Duodenal mucosa (tissue), 2 donors: ENCODE data around the gene SMIM44.
"Not testable (repeated sequence)": the region's sequence is repeated elsewhere in the genome, so short reads cannot be mapped to it uniquely, and the experiment has no call there.

Experiments
- H3K27ac ChIP-seq: one replicate; pipeline ENCODE4 v1.7.0; 2013; ENCODE audit warnings: low read depth, low read length
- H3K27me3 ChIP-seq, 2 donors: one replicate each; pipeline ENCODE4 v1.7.0; 2013; ENCODE audit warnings: low read length in 2 of 2, control low read depth in 1 of 2; ENCODE audit not compliant: insufficient read depth in 2 of 2, control insufficient read depth in 1 of 2
- H3K36me3 ChIP-seq, 2 donors: one replicate each; pipeline ENCODE4 v1.7.0; 2013; ENCODE audit warnings: low read length in 2 of 2, control low read depth in 1 of 2; ENCODE audit not compliant: insufficient read depth in 2 of 2, control insufficient read depth in 1 of 2
- H3K4me1 ChIP-seq, 2 donors: one replicate each; pipeline ENCODE4 v1.7.0; 2013; ENCODE audit warnings: low read length in 2 of 2, control low read depth in 1 of 2; ENCODE audit not compliant: insufficient read depth in 2 of 2, control insufficient read depth in 1 of 2
- H3K4me3 ChIP-seq, 2 donors: one replicate each; pipeline ENCODE4 v1.7.0; 2013; ENCODE audit warnings: low read length in 2 of 2, low read depth in 1 of 2
- H3K9ac ChIP-seq, 2 donors: one replicate each; pipeline ENCODE4 v1.7.0; 2013; ENCODE audit warnings: low read length in 2 of 2, low read depth in 1 of 2
- H3K9me3 ChIP-seq, 2 donors: one replicate each; pipeline ENCODE4 v1.7.0; 2013; ENCODE audit warnings: low read length in 2 of 2, control low read depth in 1 of 2; ENCODE audit not compliant: control insufficient read depth in 1 of 2

The SMIM44 gene

DNA sequence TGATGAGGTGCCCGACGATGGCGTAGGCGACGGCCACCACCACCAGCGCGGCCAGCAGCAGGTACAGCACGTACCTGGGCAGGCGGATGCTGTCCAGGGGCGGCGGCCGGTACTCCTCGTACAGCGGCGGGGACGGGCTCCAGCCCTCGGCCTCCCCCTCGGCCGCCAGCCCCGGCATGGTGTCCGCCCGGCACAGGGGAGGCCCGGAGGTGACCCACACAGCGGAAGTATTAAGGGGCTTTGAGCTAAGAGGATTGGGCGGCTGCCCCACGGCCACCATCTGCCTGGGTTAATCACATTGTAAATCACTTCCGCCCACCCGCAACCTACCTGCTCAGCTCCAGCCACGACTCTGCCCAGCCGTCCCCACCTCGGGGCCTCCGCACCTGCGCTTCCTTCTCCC is at the start of gene SMIM44:
Gene SMIM44, minus strand, starts transcription at position 216 of the 403 bp plus-strand sequence. Its CDS starts 38 bp downstream, at position 178.
- H3K36me3 ChIP-seq: peaks cover 0 to 1% of the 10 kb centered on the region in 2 donors
- H3K27ac ChIP-seq: peak within 1 kb of the TSS; percentile 81
- H3K9ac ChIP-seq: peak within 1 kb of the TSS; percentile 62 to 80
- H3K9me3 ChIP-seq: no peaks in the 10 kb centered on the region
- peak within 1 kb of the TSS; percentile 61 to 64 for H3K4me3 ChIP-seq
- H3K4me1 ChIP-seq: peaks cover 16 to 24% of the 10 kb centered on the region in 2 donors
- H3K27me3 ChIP-seq: no peaks in the 10 kb centered on the region

DNA sequence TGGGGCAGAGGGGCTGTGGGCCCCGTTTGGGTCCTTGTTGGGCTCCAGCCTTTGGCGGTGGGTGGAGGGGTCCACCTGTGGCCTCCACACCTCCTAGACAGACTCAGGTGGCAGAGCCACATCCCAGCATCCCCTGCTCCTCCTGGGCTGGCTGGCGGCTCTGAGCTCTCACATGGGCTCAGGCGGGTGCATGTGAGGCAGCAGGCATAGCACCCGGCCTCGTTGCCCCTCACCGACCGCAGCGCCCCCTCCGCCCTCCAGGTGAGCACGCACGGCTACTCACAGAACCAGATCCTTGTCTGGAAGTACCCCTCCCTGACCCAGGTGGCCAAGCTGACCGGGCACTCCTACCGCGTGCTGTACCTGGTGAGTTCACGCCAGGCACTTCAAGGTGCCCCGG is 49.8 kb upstream of the SMIM44 start:
- Histone ChIP-seq H3K9ac (no peak overlapping the region), H3K27me3 (no peaks in the 10 kb centered on the region), H3K36me3 (peaks cover 29 to 67% of the 10 kb centered on the region in 2 donors), H3K4me1 (no peaks in the 10 kb centered on the region), H3K4me3 (no peak overlapping the region), H3K9me3 (no peaks in the 10 kb centered on the region), H3K27ac (no peak overlapping the region)

DNA sequence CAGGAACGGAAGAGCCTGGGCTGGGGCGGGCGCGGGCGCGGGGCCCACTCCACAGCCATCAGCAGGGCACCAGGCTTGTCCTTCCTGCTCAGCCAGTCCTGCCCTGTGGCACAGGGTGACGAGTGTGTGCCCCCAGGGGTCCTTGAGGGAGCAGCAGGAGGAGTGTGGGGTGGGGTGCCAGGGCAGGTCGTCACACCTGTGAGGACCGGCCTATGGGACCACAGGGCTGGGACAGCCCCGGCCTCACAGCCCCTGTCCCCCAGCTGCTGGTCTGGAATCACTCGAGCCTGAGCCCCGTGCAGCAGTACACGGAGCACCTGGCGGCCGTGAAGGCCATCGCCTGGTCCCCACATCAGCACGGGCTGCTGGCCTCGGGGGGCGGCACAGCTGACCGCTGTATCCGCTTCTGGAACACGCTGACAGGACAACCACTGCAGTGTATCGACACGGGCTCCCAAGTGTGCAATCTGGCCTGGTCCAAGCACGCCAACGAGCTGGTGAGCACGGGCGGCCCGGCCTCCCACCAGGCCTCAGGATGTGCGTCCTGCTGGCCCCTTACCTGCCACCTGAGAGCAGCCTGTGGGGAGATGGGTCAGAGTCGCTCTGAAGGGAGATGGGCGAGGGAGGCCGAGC is 49.0 kb upstream of the SMIM44 start:
- H3K27me3 ChIP-seq: no peaks in the 10 kb centered on the region
- H3K36me3 ChIP-seq: peaks cover 34 to 71% of the 10 kb centered on the region in 2 donors
- no peaks in the 10 kb centered on the region for H3K4me1 ChIP-seq
- H3K9me3 ChIP-seq: no peaks in the 10 kb centered on the region
- no peak overlapping the region for H3K27ac ChIP-seq
- H3K4me3 ChIP-seq: no peak overlapping the region
- H3K9ac ChIP-seq: no peak overlapping the region

DNA sequence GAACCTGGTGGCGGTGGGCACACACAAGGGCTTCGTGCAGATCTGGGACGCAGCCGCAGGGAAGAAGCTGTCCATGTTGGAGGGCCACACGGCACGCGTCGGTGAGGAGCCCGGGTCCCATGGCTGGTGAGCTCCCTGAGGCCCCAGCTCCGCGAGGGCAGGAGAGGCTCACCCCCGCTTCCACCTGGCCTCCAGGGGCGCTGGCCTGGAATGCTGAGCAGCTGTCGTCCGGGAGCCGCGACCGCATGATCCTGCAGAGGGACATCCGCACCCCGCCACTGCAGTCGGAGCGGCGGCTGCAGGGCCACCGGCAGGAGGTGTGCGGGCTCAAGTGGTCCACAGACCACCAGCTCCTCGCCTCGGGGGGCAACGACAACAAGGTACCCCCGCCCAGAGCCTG is 48.5 kb upstream of the SMIM44 start:
- Histone ChIP-seq H3K27ac (no peak overlapping the region), H3K4me1 (no peaks in the 10 kb centered on the region), H3K36me3 (peaks cover 40 to 76% of the 10 kb centered on the region in 2 donors), H3K9ac (no peak overlapping the region), H3K9me3 (no peaks in the 10 kb centered on the region), H3K27me3 (no peaks in the 10 kb centered on the region), H3K4me3 (no peak overlapping the region)

DNA sequence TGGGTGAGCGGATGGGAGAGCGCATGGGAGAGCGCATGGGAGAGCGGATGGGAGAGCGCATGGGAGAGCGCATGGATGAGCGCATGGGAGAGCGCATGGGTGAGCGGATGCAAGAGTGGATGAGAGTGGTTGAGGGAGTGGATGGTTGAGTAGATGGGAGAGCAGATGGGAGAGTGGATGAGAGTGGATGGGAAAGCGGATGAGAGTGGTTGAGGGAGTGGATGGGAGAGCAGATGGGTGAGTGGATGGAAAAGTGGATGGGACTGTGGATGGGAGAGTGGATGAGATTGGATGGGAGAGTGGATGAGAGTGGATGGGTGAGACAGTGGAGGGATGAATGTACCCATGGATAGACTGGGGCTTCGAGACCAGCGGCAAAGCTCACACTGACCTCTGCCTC is 47.1 kb upstream of the SMIM44 start:
- Histone ChIP-seq H3K27ac (no peak overlapping the region), H3K27me3 (no peaks in the 10 kb centered on the region), H3K4me1 (no peaks in the 10 kb centered on the region), H3K4me3 (no peak overlapping the region), H3K9ac (no peak overlapping the region), H3K9me3 (no peaks in the 10 kb centered on the region), H3K36me3 (peaks cover 32 to 83% of the 10 kb centered on the region in 2 donors)

DNA sequence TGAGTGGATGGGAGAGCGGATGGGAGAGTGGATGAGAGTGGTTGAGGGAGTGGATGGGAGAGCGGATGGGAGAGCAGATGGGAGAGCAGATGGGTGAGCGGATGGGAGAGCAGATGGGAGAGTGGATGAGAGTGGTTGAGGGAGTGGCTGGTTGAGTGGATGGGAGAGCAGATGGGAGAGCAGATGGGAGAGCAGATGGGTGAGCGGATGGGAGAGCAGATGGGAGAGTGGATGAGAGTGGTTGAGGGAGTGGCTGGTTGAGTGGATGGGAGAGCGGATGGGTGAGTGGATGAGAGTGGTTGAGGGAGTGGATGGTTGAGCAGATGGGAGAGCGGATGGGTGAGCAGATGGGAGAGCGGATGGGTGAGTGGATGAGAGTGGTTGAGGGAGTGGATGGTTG is 46.1 kb upstream of the SMIM44 start:
- not testable (repeated sequence) for H3K4me1 ChIP-seq, H3K9ac ChIP-seq, H3K9me3 ChIP-seq, H3K27ac ChIP-seq, H3K27me3 ChIP-seq, H3K4me3 ChIP-seq
- peaks cover 32 to 82% of the 10 kb centered on the region in 2 donors for H3K36me3 ChIP-seq

DNA sequence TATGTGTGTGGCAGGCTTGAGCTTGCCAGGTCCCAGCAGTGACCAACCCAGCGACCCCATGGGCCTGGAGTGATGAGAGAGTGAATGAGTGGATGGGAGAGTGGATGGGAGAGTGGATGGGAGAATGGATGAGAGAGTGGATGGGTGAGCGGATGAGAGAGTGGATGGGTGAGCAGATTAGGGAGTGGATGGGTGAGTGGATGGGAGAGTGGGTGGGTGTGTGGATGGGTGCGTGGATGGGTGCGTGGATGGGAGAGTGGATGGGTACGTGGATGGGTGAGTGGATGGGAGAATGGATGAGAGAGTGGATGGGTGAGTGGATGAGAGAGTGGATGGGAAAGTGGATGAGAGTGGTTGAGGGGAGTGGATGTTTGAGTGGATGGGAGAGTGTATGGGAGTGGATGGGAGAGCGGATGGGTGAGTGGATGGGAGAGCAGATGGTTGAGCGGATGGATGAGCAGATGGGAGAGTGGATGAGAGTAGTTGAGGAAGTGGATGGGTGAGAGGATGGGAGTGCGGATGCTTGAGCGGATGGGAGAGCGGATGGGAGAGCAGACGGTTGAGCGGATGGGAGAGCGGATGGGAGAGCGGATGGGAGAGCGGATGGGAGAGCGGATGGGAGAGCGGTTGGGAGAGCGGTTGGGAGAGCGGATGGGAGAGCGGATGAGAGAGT is 45.4 kb upstream of the SMIM44 start:
- H3K9me3 ChIP-seq: no peaks in the 10 kb centered on the region
- peaks cover 37 to 83% of the 10 kb centered on the region in 2 donors for H3K36me3 ChIP-seq
- H3K9ac ChIP-seq: no peak overlapping the region
- H3K27ac ChIP-seq: no peak overlapping the region
- no peaks in the 10 kb centered on the region for H3K4me1 ChIP-seq
- no peaks in the 10 kb centered on the region for H3K27me3 ChIP-seq
- H3K4me3 ChIP-seq: no peak overlapping the region

DNA sequence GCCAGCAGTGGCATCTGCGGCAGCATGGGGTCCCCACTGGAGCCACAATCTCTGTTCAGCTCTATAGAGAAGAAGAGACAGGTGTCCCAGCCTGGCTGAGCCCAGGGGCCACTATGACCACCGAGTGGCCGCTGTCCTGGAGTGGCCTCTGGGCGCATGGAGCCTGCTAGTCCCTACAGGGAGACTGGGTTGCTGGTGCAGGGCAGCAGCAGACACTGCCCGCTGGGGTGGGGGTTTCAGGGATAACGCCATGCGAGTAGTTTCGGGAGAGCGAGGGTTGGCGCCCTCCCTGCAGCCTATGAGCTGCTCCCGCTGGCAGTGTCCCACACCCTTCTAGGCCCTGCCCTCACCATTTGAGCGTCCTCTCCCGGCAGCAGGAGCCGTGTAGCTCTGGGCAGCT is 44.8 kb upstream of the SMIM44 start:
- Histone ChIP-seq H3K4me3 (no peak overlapping the region), H3K4me1 (no peaks in the 10 kb centered on the region), H3K27ac (no peak overlapping the region), H3K9me3 (no peaks in the 10 kb centered on the region), H3K36me3 (peaks cover 32 to 83% of the 10 kb centered on the region in 2 donors), H3K27me3 (no peaks in the 10 kb centered on the region), H3K9ac (no peak overlapping the region)

DNA sequence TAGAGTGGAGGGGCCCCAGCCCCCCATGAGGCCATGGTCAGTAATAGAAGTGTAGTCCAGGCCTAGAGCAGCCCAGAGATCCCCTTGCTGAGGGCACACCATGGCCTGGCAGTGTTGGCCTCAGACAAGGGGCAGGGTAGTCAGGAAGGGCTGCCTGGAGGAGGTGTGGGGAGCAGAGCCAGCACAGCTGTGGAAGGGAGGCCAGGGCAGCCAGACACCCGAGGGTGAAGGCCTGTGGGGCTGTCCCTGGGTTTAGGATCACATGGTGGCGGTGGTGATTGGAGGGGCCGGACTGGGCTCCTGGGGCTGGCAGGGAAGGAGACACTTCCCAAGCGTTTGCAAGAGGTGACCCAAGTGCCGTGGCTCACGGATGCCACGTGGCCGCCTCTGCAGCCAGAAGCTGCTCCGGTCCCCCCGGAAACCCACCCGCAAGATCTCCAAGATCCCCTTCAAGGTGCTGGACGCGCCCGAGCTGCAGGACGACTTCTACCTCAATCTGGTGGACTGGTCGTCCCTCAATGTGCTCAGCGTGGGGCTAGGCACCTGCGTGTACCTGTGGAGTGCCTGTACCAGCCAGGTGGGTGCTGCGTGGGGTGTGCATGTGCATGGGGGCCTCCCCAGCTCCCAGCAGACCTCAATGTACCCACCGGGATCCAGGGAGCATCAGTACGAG is 44.1 kb upstream of the SMIM44 start:
- Histone ChIP-seq H3K4me3 (no peak overlapping the region), H3K27ac (no peak overlapping the region), H3K9ac (no peak overlapping the region), H3K9me3 (no peaks in the 10 kb centered on the region), H3K4me1 (no peaks in the 10 kb centered on the region), H3K36me3 (peaks cover 30 to 81% of the 10 kb centered on the region in 2 donors), H3K27me3 (no peaks in the 10 kb centered on the region)

DNA sequence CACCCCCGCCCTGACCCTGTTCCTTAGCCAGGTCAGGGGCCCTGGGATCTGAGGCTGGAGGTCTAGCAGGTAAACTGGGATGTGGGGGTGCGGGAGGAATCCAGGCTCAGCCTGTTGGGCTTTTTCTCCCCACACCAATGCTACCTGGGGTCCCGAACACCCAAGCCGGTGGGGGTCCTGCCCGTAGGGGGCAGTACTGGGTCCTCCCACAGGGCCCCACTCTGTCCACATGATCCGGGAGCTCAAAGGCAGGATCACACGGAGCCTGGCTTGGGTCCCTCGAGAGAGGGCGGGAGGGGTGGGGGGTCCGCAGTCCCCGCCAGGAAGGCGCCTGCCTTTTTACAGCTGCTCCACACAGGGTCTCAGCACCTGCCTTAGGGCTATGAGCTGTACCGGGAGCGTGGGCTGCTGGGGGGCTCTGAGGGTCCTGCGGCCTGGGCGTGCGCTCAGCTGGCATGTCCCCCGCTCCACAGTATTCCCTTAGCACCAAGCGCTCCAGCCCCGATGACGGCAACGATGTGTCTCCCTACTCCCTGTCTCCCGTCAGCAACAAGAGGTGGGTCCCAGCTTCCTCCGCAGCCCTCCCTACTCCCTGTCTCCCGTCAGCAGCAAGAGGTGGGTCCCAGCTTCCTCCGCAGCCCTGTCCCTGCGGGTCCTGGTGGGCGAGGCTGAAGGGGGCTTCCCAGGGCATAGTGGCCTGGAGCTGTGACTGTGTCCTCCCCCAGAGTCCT is 43.4 kb upstream of the SMIM44 start:
- H3K36me3 ChIP-seq: peaks cover 29 to 77% of the 10 kb centered on the region in 2 donors
- no peaks in the 10 kb centered on the region for H3K27me3 ChIP-seq
- no peak overlapping the region for H3K27ac ChIP-seq

More for the DNA sequence above, 43.4 kb upstream of the SMIM44 start:
- Histone ChIP-seq H3K9me3 (no peaks in the 10 kb centered on the region), H3K9ac (no peak overlapping the region), H3K4me3 (no peak overlapping the region), H3K4me1 (no peaks in the 10 kb centered on the region)
